SKM-1 treated with dmso at 0.1 percent for 144 hours (cell line): ENCODE measurements around the gene RPS5.
A peak's percentile ranks its signal among the peaks of the same experiment; 100 is the strongest.
"Not testable (repeated sequence)": the region's sequence is repeated elsewhere in the genome, so short reads cannot be mapped to it uniquely, and the experiment has no call there.

Experiments
- DNase-seq: peaks from one replicate; lab custom pipeline; 2025; ENCODE audit not compliant: unreplicated experiment; lab: John Stamatoyannopoulos, UW

The RPS5 gene

GRCh38 chr19:58386576-58387337 lies at the start of gene RPS5:
Gene RPS5, plus strand, starts transcription at chr19:58387269. Its CDS starts 869 bp downstream, at chr19:58388138.
- peak; percentile 85 for DNase-seq

GRCh38 chr19:58338336-58338735 lies 48.7 kb upstream of the RPS5 start:
- DNase-seq, result no peak

- no peak for DNase-seq
Measured at GRCh38 chr19:58338825-58339558, 48.1 kb upstream of the RPS5 start.

- DNase-seq, result no peak
Measured at GRCh38 chr19:58345558-58345957, 41.5 kb upstream of the RPS5 start.

GRCh38 chr19:58346961-58347929 lies 39.8 kb upstream of the RPS5 start:
- DNase-seq, result peak; percentile 27

DNA sequence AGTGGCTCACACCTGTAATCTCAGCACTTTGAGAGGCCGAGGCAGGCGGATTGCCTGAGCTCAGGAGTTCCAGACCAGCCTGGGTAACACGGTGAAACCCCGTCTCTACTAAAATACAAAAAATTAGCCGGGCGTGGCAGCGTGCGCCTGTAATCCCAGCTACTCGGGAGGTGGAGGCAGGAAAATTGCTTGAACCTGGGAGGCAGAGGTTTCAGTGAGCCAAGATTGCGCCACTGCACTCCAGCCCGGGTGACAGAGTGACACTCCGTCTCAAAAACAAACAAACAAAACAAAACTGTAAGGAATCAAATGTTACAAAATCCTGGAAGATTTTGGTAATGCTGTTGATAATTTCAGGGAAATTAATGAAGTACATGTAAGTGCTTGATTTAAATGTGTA lies 39.0 kb upstream of the RPS5 start:
- not testable (repeated sequence) for DNase-seq

- no peak for DNase-seq
Measured at GRCh38 chr19:58349590-58349989, 37.5 kb upstream of the RPS5 start.

DNA sequence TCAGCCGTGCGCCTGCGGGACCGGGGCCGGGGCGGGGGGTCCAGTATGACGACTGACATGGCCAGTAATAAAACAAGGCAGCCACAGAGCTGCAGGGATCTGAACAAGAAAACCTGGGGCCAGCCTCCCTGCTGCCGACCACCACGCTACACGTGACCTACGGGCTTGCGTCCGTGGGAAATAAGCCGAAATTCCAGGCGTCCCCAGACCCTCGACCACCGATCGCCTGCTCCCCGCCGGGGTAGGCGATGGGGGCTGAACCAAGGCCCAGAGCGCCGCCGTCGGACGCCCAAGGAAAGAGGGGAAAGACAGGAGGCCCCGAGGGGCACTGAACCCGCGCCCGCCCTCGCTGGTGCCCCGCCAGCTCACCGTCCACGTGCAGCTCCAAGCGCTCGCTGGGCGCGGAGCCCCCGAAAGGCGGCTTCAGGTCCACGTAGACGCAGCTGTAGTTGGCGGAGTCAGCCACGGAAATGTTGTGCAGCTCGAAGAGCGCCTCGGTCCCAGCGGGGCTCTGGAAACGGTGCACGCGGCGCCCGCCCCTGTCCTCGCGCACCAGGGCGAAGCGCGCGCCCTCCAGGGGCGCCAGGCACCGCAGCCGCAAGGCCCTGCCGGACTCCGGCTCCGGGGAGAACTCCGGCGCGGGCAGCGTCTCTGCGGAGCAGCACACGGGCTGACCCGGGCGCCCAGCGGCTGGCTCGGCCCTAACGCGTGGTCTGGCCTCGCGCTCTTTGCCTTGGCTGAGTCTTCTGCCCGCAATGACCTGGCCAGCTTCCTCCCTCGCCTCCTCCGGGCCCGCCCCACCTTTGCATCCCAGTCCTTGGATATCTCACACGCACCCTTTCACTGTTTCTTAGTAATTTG lies 36.8 kb upstream of the RPS5 start:
- no peak for DNase-seq

DNA sequence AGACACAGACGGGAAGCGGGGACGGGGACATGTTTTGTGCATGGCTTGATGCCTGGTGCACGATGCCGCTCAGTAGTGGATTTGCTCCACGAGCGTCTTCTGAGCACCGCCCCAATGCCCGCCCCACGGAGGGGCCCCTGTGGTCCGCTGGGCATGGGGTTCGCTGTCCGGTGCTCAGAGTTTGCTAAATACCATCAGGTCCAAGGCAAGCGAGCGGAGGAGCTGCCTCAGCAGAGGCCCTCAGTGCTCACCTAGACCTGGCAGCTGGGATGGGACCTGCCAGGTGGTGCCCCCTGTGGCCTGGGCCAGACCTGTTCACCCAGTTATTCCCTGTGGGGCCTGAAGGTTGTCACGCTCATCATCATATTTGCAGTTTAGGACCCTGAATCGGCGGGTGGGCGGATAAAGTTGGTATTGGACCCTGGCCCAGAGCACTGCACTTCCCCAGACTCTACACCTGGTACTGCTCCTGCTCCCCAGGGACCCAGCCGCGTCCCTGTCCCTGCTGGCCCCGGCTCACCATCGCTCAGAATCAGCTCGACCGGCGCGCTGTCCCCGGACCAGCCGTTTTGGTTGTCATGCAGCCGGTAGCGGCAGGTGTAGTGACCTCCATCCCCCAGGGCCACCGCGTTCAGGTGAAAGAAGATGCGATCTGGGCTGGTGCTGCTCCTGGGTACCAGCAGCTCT lies 36.1 kb upstream of the RPS5 start:
- no peak for DNase-seq

GRCh38 chr19:58351558-58351878 lies 35.6 kb upstream of the RPS5 start:
- no peak for DNase-seq

DNA sequence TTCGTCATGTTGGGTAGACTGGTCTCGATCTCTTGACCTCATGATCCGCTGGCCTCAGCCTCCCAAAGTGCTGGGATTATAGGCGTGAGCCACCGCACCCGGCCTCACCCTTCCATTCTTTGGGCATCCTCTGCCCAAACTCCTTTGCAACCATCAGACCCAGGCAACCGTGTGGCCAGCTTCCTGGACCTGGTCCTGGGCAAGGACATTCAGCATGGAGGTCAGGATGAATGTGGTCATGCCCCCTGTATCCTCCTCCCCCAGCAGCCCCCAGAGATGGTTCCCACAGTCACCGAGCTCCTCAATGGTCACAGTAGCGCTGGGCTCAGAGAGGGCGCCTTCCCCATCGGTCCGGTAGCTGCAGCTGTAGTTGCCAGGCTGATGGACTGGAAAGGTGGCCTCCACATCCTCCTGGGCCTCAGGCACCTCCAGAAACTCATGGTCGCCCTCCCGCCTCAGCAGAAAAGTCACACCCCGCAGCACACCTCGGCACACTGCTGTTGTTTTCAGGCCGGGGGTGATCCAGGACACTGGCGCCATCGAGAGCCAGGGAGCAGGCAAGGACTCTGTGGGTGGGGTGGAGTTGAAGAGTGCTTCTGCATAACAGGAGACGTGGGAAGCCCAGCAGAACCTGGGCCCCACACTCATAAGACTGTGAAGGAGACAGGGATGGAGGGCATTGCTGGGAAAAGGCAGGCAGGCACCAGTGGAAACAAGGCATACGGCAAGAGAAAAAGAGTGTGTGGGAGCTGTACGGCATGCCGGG lies 34.9 kb upstream of the RPS5 start:
- no peak for DNase-seq

DNA sequence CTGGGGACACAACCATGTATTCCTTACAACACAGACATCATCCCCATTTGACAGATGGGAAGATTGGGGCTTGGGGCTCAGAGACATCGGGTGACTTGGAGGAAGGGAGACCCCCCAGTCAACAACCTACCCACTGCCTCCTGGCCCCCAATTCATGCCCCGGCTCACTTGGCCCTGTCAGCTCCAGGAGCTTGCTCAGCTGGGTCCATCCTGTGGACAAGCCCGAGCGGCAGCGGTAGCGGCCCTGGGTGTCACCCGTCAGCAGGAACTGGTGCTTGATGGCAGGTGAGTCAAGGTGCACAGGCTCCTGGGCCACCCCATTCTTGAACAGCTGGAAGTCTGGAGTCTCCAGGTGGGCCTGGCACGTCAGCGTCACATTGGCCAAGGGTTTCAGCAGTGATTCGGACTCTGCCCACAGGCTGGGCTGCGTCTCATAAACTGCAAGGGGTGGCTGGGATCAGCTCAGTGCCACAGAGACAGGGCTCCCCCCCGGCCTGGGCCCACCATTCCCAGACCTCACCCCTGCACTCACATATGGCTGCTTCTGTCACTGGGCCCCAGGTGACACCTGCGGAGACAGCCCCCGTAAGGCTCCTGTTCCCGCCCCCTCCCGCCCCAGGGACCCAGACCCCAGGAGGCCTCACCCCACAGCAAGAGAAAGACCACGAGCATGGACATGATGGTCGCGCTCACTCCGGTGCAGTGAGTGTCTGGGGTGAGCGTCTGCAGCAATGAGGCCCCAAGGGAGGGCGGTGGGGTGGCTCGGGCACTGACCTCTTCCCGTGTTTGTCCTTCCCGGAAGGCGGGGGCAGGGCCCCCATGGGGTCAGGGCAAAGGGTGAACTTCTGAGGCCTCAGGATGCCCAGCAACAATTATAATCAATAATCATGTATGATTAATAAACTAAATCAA lies 34.1 kb upstream of the RPS5 start, which contains the start of gene A1BG:
TSS of gene A1BG (minus strand) at position 733 of the 912 bp plus-strand sequence. CDS start at position 678, 55 bp downstream.
- DNase-seq, result no peak

GRCh38 chr19:58353717-58354477 lies 33.2 kb upstream of the RPS5 start:
- DNase-seq, result no peak

- DNase-seq, result no peak
Measured at GRCh38 chr19:58354478-58355030, 32.5 kb upstream of the RPS5 start.

GRCh38 chr19:58355215-58355796 lies 31.8 kb upstream of the RPS5 start:
- no peak for DNase-seq

DNA sequence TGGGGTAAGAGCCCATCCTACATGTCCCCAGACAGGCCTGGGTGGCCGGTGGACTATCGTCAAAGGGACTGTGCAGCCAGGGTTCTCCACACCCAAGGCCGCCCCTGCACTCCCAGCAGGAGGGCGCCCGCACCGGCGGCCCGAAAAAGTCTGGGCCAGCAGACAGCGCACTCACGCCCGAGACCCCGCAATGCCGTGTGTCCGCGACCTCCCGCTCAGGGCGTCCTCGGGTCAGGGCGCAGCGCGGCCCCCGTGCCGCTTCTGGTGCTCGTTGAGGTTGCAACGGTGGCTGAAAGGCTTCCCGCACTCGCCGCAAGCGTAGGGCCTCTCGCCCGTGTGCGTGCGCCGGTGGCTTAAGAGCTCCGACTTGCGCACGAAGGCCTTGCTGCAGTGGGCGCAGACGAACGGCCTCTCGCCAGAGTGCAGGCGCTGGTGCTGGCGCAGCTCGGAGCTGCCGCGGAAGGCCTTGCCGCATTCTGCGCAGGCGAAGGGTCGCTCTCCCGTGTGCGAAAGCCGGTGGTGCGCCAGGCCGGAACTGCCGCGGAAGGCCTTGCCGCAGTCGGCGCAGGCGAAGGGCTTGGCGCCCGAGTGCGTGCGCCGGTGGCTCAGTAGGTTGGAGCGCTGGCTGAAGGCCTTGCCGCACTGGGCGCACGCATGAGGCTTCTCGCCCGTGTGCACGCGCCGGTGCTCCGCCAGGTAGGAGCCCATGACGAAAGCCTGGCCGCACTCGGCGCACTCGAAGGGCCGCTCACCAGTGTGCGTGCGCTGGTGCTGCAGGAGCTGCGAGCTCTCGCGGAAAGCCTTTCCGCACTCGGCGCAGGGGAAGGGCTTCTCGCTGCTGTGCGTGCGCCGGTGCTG lies 30.9 kb upstream of the RPS5 start:
- DNase-seq, result no peak
